MV-4-11 (cell line): ENCODE results near the gene PREP.
"Not testable (repeated sequence)": the region's sequence is repeated elsewhere in the genome, so short reads cannot be mapped to it uniquely, and the experiment has no call there.

Experiments
- DNase-seq: peaks from one replicate; lab custom pipeline; 2025; lab: John Stamatoyannopoulos, UW

PREP gene

DNA sequence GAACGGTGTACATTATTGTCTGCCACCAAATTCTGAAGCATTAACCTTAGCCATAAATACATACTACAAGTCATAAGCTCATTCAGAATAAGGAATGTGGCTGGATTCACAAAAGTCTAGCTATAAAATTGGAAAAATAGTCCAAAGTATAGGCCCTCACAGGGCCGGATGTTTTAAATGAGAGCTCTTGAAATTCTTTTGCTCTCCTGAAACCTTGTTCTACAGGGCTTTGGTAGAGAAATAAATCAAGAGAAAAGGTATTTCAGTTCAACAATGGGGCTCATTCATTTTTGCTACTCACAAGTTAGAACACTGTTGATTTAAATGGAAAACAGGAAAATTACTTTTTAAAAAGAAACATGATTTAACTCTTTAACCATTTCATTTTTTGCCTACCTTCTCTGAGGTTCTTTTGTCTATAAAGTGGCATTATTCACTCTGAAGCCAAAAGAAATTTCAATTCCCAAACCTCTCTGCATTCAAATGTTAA lies 58.0 kb downstream of the PREP start:
- DNase-seq = no peak

DNA sequence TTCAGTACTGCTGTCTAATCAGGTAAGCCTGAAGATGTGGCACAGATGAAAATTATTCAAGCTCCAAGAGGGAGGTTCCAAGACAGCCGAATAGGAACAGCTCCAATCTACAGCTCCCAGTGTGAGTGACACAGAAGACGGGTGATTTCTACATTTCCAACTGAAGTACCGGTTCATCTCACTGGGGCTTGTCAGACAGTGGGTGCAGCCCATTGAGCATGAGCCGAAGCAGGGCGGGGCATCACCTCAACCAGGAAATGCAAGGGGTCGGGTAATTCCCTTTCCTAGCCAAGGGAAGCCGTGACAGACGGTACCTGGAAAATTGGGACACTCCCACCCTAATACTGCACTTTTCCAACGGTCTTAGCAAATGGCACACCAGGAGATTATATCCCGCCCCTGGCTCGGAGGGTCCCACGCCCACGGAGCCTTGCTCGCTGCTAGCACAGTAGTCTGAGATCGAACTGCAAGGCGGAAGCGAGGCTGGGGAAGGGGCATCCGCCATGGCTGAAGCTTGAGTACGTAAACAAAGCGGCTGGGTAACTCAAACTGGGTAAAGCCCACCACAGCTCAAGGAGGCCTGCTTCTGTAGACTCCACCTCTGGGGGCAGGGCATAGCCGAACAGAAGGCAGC lies 64.4 kb downstream of the PREP start:
- not testable (repeated sequence) for DNase-seq

DNA sequence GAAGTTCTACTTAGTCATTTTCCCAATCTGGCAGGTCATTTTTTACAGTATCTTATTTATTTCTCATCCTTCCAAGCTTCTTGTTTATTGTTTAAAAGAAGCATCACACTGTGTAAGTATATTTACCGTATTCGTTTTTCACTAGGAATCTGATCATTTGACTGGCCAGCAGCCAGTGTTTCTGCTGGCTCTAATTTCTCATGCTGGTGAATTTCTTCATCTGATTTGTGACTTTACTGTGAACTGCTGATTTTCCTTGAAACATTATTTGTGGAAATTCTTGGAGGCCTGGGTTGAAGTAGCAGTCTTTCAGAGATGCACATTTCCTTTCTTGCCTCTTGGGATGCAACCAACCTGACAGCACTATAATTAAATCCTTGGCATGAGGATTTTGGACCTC lies 65.9 kb downstream of the PREP start:
- no peak for DNase-seq

DNA sequence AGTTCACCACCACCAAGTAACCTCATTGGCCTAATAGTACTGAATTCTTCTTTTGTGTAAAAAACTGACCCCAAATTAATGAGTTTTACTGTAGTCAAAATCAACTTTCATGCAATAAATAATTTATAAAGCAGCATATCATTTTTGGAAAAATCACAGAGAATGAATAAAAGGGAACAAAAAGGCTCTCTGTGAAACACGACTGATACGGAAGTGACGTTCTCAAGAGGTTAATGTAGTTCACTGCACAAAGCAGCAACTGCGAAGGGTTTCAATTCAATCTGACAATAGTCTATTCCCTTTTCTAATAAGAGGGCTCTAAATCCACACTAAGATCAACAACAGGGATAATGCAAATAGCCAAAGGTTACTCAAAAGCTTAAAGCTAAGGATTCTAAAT lies 70.3 kb downstream of the PREP start:
- DNase-seq = no peak

GRCh38 chr6:105331927-105332326 lies 71.0 kb downstream of the PREP start:
- DNase-seq = no peak

DNA sequence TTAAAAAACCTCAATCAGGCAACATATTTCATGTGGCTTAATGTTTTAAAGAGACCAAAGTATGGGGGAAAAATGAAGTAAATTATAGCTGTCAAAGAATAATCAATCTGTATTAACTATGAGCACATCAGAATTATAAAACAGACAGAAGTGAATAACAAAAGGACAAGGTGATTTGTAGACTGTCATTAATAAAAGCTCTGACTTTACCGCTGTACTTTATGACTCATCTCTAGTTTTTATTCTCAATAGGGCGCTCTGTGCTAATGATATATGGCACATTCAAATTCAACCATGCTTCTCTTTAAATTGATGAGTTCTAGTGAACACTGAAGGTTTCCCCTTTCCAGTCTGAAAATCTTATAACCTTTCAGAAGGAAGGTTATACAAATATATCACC lies 72.0 kb downstream of the PREP start:
- no peak for DNase-seq

- no peak for DNase-seq
Observed at GRCh38 chr6:105330364-105330763, 72.5 kb downstream of the PREP start.

- no peak for DNase-seq
Observed at GRCh38 chr6:105326833-105327770, 75.8 kb downstream of the PREP start.

DNA sequence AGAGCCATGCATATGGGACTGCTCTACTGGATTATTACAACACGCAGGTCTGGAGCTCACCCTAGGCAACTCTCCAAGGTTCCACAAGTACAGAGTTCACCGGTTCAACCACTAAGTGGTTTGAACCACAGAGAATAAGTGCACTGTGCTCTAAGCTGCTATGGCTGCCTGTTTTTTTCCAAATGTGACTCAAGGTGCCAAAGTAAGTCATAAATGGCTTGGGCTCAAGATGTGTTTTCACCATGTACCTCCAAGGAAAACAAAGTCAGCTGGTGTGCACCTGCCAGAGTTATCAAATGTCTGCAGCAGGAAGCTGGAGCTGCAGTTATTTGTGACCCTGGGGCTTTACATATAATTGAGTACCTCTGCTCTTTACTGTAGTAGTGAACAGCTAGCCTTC lies 76.7 kb downstream of the PREP start:
- peak; percentile 26 for DNase-seq

DNA sequence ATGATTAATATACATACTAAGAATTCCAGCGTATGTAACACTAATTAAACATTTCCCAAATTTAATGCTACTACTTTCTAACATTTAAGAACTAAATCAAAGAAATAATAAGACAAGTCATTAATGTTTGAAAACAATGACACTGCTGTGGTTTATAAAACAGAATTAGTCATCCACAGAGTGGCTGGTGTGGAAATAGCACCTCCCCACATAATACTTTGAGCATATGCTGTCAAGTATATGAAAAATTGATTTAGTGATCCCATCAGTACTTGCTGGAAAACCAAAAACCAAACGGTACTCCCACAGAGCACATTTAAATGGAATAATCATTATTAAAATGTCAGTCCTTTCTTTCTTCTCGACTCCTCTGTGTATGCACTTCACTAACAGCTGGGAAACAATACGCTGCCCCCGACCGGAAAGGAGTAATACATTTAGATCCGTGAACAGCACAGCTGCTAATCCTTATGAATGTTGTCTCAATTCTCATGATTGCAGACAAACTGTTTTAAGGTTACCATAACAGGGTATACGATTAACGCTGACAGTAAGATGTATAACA lies 78.4 kb downstream of the PREP start:
- DNase-seq = no peak

DNA sequence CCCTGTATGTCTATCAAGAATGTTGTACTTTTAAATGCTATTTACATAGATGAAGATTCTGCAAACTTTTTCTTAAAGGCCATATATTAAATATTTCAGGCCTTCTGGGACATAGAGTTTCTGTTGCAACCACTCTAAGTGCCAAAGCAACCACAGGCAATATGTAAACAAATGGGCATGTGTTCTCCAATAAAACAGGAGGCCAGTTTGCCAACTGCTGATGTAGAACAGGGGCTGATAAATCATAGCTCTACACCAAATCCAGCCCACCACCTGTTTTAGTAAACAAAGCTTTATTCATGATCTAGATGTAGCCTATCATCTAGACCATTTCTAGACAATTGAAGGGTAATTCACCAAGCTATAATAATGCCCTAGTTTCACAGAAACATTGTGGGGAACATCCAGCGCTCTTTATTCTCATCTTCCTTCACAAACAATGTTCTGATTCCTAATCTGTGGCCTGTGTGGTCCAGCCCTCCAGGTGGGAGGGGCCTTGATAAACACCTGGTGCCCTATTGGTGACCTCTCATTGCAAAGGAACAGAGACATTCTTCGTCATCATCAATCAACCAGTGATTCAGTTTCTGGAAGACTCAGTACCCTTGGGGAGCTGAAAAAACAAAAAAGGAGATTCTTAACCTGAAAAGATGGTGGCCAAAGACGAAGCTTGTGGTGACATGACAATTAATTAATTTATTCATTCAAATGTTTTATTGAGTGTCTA lies 80.2 kb downstream of the PREP start:
- DNase-seq = no peak

DNA sequence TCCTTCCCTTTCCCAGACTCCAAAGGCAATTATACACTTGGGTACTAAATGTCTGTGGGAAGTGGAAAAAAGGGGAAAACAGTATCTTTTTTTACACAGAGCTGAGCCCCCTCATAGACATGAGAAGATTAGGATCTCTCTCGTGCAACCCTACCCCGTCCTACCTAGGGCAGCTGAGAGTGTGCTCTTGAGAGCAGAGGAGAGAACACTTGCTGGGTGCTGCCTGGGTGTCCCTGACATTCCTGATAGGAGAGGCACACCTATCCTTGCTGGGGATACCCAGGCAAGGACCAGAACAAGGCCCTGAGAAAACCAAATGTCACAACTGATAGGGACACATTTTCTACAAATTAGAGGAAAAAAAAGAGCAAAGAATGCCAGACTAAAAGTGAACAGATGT lies 81.2 kb downstream of the PREP start:
- DNase-seq = no peak

DNA sequence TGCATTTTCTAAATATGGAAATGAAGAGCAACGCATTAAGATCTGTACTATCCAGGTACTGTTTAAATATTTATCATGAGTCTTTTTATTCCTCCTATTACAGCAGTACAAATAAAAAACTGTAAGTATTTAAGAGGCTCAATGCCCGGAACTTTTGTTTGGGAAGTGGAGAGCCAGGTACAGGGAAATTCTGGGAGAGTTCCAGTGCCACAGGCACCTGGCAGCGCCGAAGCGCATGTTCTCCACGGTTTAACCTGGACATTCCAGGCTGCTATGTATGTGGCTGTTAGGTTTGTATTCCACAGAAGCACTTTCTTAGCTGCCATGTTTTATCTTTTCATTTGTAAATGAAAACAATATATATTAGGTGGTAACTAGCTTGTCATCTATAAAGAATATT lies 81.7 kb downstream of the PREP start:
- no peak for DNase-seq

DNA sequence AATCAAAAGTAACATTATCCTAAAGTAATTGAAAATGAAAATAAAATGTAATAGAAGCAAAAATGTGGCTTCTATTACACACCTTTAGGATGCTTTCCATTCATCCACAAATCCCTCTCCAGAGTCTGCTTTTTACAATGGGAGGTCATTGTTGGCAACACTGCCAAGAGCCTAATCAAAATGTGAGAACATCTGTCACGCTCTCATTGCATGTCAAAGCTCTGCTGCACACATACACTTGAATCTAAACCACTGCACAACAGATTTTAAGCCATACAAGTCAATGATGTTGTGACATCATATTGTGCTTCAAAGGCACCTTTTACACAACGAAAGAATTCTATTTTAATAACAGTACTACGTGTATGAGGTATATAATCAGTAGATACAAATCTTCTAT lies 82.1 kb downstream of the PREP start:
- DNase-seq = no peak

DNA sequence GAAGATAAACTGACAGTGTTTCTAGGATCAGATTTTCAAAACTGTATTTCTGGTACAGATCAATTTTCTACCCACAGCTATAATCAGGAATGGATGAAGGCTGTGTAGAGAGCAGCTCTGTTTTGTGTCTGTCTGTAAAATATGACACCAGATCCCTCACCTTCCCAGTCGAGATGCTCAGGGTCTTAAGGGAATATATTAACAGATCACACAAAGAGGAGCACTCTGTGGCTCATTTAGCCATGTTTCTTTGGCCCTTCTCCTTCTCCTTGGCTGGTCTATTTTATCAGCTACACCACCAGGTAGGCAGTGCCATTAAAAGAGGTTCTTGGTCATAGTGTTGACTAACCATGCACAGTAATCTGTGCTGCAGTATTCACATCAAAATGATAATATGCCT lies 82.6 kb downstream of the PREP start:
- no peak for DNase-seq

DNA sequence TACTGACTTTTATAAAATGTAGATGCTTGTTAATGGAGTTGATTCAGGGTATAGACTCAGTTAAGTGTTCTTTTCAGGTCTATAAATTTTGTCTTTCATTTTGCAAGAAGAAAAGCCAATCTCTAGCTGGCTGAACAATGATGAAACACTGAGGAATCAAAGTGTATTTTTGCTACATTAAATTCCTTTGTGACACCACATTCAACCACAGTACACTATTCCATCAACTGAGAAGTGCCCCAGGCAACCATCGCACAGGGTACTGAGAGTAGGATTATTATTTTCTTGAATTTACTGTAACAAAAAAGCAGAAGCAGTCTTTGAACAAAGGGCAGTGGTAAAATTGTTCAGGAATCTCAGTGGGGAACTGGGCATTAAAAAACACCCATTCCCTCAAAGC lies 83.6 kb downstream of the PREP start:
- DNase-seq = no peak

GRCh38 chr6:105318660-105319059 lies 84.2 kb downstream of the PREP start:
- no peak for DNase-seq

- DNase-seq = no peak
Observed at GRCh38 chr6:105317607-105318533, 85.0 kb downstream of the PREP start.

GRCh38 chr6:105313211-105313610 lies 89.7 kb downstream of the PREP start:
- no peak for DNase-seq

DNA sequence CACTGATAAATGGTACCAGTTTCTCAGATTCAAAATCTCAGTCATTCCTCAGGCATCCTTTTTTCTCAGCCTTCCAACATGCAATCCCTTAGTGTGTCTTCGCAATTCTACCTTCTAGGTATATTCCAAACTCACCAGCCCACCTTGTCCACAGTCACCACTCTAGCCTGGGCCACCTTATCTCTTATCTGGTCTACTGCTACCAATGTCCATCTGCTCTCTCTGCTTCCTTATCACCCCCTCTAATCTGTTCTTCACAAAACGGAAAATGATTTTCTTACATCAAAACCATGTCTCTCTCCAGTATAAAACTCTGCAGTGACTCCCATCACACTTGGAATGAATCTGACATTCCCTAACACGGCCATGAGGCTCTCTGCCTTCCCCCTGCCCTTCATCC lies 91.9 kb downstream of the PREP start:
- no peak for DNase-seq

- DNase-seq = peak; percentile 34
Observed at GRCh38 chr6:105310371-105310770, 92.5 kb downstream of the PREP start.
